Gastroesophageal sphincter (tissue), 3 donors: ENCODE results near the gene SUPT3H.

ENCODE experiments used
- CTCF ChIP-seq, 4 experiments: fragments of 200-600 bp in 2 of 4; fragments of 450-650 bp in 2 of 4; sonication (generic) in 1 of 4; IDR thresholded peaks; one replicate each; pipeline ENCODE4 v1.5.1; 2017 to 2019; ENCODE audit warnings: antibody characterized with exemption in 4 of 4, mild to moderate bottlenecking in 2 of 4, moderate library complexity in 2 of 4
- EP300 ChIP-seq: sonication (generic); formaldehyde crosslinking; IDR thresholded peaks from one replicate; pipeline ENCODE4 v1.6.1; 2017; ENCODE audit warnings: antibody characterized with exemption, mild to moderate bottlenecking
- POLR2A ChIP-seq, 2 donors: fragments of 450-650 bp; IDR thresholded peaks; one replicate each; pipeline ENCODE4 v1.6.1; 2017; ENCODE audit warnings: antibody characterized with exemption in 2 of 2, mild to moderate bottlenecking in 2 of 2, moderate library complexity in 1 of 2
- POLR2AphosphoS5 ChIP-seq: sonication (generic); formaldehyde crosslinking; IDR thresholded peaks from one replicate; pipeline ENCODE4 v1.6.1; 2017; ENCODE audit warnings: antibody characterized with exemption

DNA sequence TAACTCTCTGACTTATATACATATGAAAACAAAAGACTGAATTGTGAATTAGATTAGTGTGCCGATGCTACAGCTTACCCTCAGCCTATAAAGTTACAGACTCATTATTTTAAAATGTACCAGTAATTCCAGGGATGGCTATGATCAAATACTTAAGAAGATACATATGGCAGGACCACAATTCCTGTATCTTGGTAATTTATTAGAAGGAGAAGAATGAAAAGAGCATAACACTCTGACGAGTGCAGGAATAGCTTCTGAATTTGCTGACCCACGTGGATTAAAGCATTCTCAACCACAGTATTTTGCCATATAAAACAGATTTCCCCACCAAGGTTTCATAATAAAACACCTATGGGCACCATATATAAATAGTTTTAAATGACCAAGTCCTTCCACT, 418.1 kb downstream of the SUPT3H start:
- TF ChIP-seq CTCF (IDR thresholded peaks at IDR 0.05) (no peak), EP300 (no peak), POLR2A (IDR thresholded peaks at IDR 0.05) (no peak), POLR2AphosphoS5 (no peak)
